IPS-18a (cell line): ENCODE data around the gene ELF5.

Experiments
- H3K27ac ChIP-seq: one replicate; pipeline ENCODE4 v1.5.1; 2013; ENCODE audit warnings: low read length
- H3K27me3 ChIP-seq: one replicate; pipeline ENCODE4 v1.6.1; 2013; ENCODE audit warnings: mild to moderate bottlenecking, low read length; ENCODE audit not compliant: control insufficient read depth, insufficient read depth
- H3K36me3 ChIP-seq: one replicate; pipeline ENCODE4 v1.6.1; 2013; ENCODE audit warnings: low read depth, low read length; ENCODE audit not compliant: control insufficient read depth
- H3K4me1 ChIP-seq: one replicate; pipeline ENCODE4 v1.6.1; 2013; ENCODE audit warnings: low read depth, low read length; ENCODE audit not compliant: control insufficient read depth
- H3K4me3 ChIP-seq: one replicate; pipeline ENCODE4 v1.5.1; 2013; ENCODE audit warnings: low read length
- H3K9ac ChIP-seq: one replicate; pipeline ENCODE4 v1.6.1; 2013; ENCODE audit warnings: mild to moderate bottlenecking, low read length, moderate library complexity
- H3K9me3 ChIP-seq: one replicate; pipeline ENCODE4 v1.6.1; 2013; ENCODE audit warnings: low read depth, low read length; ENCODE audit not compliant: control insufficient read depth

The ELF5 gene

GRCh38 chr11:34536056-34536455, 22.5 kb upstream of the ELF5 start:
- Histone ChIP-seq H3K4me3 (no peak overlapping the region), H3K9ac (no peak overlapping the region), H3K9me3 (no peaks in the 10 kb centered on the region), H3K27me3 (no peaks in the 10 kb centered on the region), H3K27ac (no peak overlapping the region), H3K36me3 (no peaks in the 10 kb centered on the region), H3K4me1 (no peaks in the 10 kb centered on the region)

- no peak overlapping the region for H3K9ac ChIP-seq
- H3K4me3 ChIP-seq, result no peak overlapping the region
- H3K36me3 ChIP-seq, result no peaks in the 10 kb centered on the region
- no peak overlapping the region for H3K27ac ChIP-seq
- no peaks in the 10 kb centered on the region for H3K9me3 ChIP-seq
- no peaks in the 10 kb centered on the region for H3K27me3 ChIP-seq
- H3K4me1 ChIP-seq, result no peaks in the 10 kb centered on the region
Measured at GRCh38 chr11:34534826-34535225, 21.2 kb upstream of the ELF5 start.

- no peaks in the 10 kb centered on the region for H3K36me3 ChIP-seq
- no peak overlapping the region for H3K9ac ChIP-seq
- H3K27me3 ChIP-seq, result no peaks in the 10 kb centered on the region
- H3K27ac ChIP-seq, result no peak overlapping the region
- H3K9me3 ChIP-seq, result no peaks in the 10 kb centered on the region
- no peaks in the 10 kb centered on the region for H3K4me1 ChIP-seq
- no peak overlapping the region for H3K4me3 ChIP-seq
Measured at GRCh38 chr11:34531663-34532062, 18.1 kb upstream of the ELF5 start.

- no peaks in the 10 kb centered on the region for H3K4me1 ChIP-seq
- H3K9ac ChIP-seq, result no peak overlapping the region
- no peak overlapping the region for H3K27ac ChIP-seq
- no peaks in the 10 kb centered on the region for H3K9me3 ChIP-seq
- no peaks in the 10 kb centered on the region for H3K36me3 ChIP-seq
- no peak overlapping the region for H3K4me3 ChIP-seq
- H3K27me3 ChIP-seq, result no peaks in the 10 kb centered on the region
Measured at GRCh38 chr11:34530545-34531234, 17.1 kb upstream of the ELF5 start.

- Histone ChIP-seq H3K4me1 (no peaks in the 10 kb centered on the region), H3K27me3 (no peaks in the 10 kb centered on the region), H3K9me3 (no peaks in the 10 kb centered on the region)
Measured at GRCh38 chr11:34529643-34530042, 16.0 kb upstream of the ELF5 start.

GRCh38 chr11:34528072-34528471, 14.5 kb upstream of the ELF5 start:
- H3K9ac ChIP-seq, result no peak overlapping the region
- H3K9me3 ChIP-seq, result no peaks in the 10 kb centered on the region
- H3K4me1 ChIP-seq, result no peaks in the 10 kb centered on the region

More at GRCh38 chr11:34529643-34530042, 16.0 kb upstream of the ELF5 start:
- Histone ChIP-seq H3K9ac (no peak overlapping the region), H3K4me3 (no peak overlapping the region), H3K27ac (no peak overlapping the region), H3K36me3 (no peaks in the 10 kb centered on the region)

GRCh38 chr11:34525888-34526657, 12.5 kb upstream of the ELF5 start:
- no peak overlapping the region for H3K4me3 ChIP-seq
- H3K27ac ChIP-seq, result no peak overlapping the region
- H3K36me3 ChIP-seq, result no peaks in the 10 kb centered on the region
- no peaks in the 10 kb centered on the region for H3K27me3 ChIP-seq
- no peaks in the 10 kb centered on the region for H3K9me3 ChIP-seq
- no peak overlapping the region for H3K9ac ChIP-seq
- no peaks in the 10 kb centered on the region for H3K4me1 ChIP-seq

More at GRCh38 chr11:34528072-34528471, 14.5 kb upstream of the ELF5 start:
- Histone ChIP-seq H3K36me3 (no peaks in the 10 kb centered on the region), H3K27ac (no peak overlapping the region), H3K27me3 (no peaks in the 10 kb centered on the region), H3K4me3 (no peak overlapping the region)

- Histone ChIP-seq H3K27ac (no peak overlapping the region), H3K4me1 (no peaks in the 10 kb centered on the region), H3K27me3 (no peaks in the 10 kb centered on the region), H3K4me3 (no peak overlapping the region), H3K9ac (no peak overlapping the region), H3K36me3 (no peaks in the 10 kb centered on the region), H3K9me3 (no peaks in the 10 kb centered on the region)
Measured at GRCh38 chr11:34525098-34525497, 11.5 kb upstream of the ELF5 start.

- no peak overlapping the region for H3K9ac ChIP-seq
- no peak overlapping the region for H3K4me3 ChIP-seq
- no peaks in the 10 kb centered on the region for H3K27me3 ChIP-seq
- H3K36me3 ChIP-seq, result no peaks in the 10 kb centered on the region
- no peak overlapping the region for H3K27ac ChIP-seq
- H3K9me3 ChIP-seq, result no peaks in the 10 kb centered on the region
- no peaks in the 10 kb centered on the region for H3K4me1 ChIP-seq
Measured at GRCh38 chr11:34524696-34525095, 11.1 kb upstream of the ELF5 start.

- no peak overlapping the region for H3K27ac ChIP-seq
- no peaks in the 10 kb centered on the region for H3K4me1 ChIP-seq
- no peaks in the 10 kb centered on the region for H3K9me3 ChIP-seq
- no peaks in the 10 kb centered on the region for H3K36me3 ChIP-seq
- no peak overlapping the region for H3K4me3 ChIP-seq
- no peaks in the 10 kb centered on the region for H3K27me3 ChIP-seq
- H3K9ac ChIP-seq, result no peak overlapping the region
Measured at GRCh38 chr11:34523053-34523452, 9.5 kb upstream of the ELF5 start.

- no peaks in the 10 kb centered on the region for H3K9me3 ChIP-seq
- H3K27me3 ChIP-seq, result no peaks in the 10 kb centered on the region
- no peak overlapping the region for H3K4me3 ChIP-seq
Measured at GRCh38 chr11:34522188-34522587, 8.6 kb upstream of the ELF5 start.

GRCh38 chr11:34521265-34521664, 7.7 kb upstream of the ELF5 start:
- Histone ChIP-seq H3K4me1 (no peaks in the 10 kb centered on the region), H3K4me3 (no peak overlapping the region), H3K27ac (no peak overlapping the region), H3K9ac (no peak overlapping the region), H3K9me3 (no peaks in the 10 kb centered on the region), H3K36me3 (no peaks in the 10 kb centered on the region), H3K27me3 (no peaks in the 10 kb centered on the region)

More at GRCh38 chr11:34522188-34522587, 8.6 kb upstream of the ELF5 start:
- Histone ChIP-seq H3K4me1 (no peaks in the 10 kb centered on the region), H3K9ac (no peak overlapping the region), H3K36me3 (no peaks in the 10 kb centered on the region), H3K27ac (no peak overlapping the region)
